KMS-11 (cell line): ENCODE measurements around the gene TNFAIP8L1.

Experiments
- H2AFZ ChIP-seq: fragments of 200-600 bp; sonication (generic); 2 replicates; pipeline ENCODE4 v1.6.1; 2016; ENCODE audit warnings: antibody characterized with exemption, mixed run types, low read depth
- H3K27ac ChIP-seq: fragments of 200-600 bp; sonication (generic); 2 replicates; pipeline ENCODE4 v1.6.1; 2016; ENCODE audit warnings: mild to moderate bottlenecking, mixed run types
- H3K27me3 ChIP-seq: fragments of 200-600 bp; sonication (generic); 2 replicates; pipeline ENCODE4 v1.6.1; 2017; ENCODE audit warnings: mild to moderate bottlenecking, low read depth, mixed run types, moderate library complexity; ENCODE audit not compliant: insufficient read depth
- H3K36me3 ChIP-seq: fragments of 200-600 bp; sonication (generic); 2 replicates; pipeline ENCODE4 v1.6.1; 2017; ENCODE audit warnings: mild to moderate bottlenecking, mixed run types; ENCODE audit not compliant: insufficient read depth
- H3K4me1 ChIP-seq: fragments of 200-600 bp; sonication (generic); 2 replicates; pipeline ENCODE4 v1.6.1; 2016; ENCODE audit warnings: mild to moderate bottlenecking, low read depth, mixed run types; ENCODE audit not compliant: poor library complexity, severe bottlenecking
- H3K4me2 ChIP-seq: fragments of 200-600 bp; sonication (generic); 2 replicates; pipeline ENCODE4 v1.7.0; 2016; ENCODE audit warnings: mild to moderate bottlenecking, mixed run types
- H3K4me3 ChIP-seq: fragments of 200-600 bp; sonication (generic); IDR thresholded peaks from 2 replicates; pipeline ENCODE4 v1.6.1; 2017; ENCODE audit warnings: low read depth, low read length, mixed read lengths; ENCODE audit not compliant: insufficient read depth
- H3K79me2 ChIP-seq: fragments of 200-600 bp; sonication (generic); 2 replicates; pipeline ENCODE4 v1.6.1; 2016; ENCODE audit warnings: low read depth, mixed run types; ENCODE audit not compliant: insufficient read depth
- H3K9ac ChIP-seq: fragments of 200-600 bp; sonication (generic); 2 replicates; pipeline ENCODE4 v1.6.1; 2016; ENCODE audit warnings: mild to moderate bottlenecking, mixed run types
- H4K20me1 ChIP-seq: fragments of 200-600 bp; sonication (generic); 2 replicates; pipeline ENCODE4 v1.6.1; 2016; ENCODE audit warnings: mild to moderate bottlenecking, mixed run types; ENCODE audit not compliant: insufficient read depth
- CTCF ChIP-seq: fragments of 200-600 bp; sonication (generic); conservative IDR thresholded peaks from 2 replicates; pipeline ENCODE4 v1.6.1; 2017; ENCODE audit warnings: low read depth, mild to moderate bottlenecking, antibody characterized with exemption, low read length, moderate library complexity, mixed read lengths

Gene TNFAIP8L1

GRCh38 chr19:4597278-4597974 is 41.9 kb upstream of the TNFAIP8L1 start:
- peak overlapping the region; percentile 60; the same call in 1 of the 2 replicates for H3K4me2 ChIP-seq
- H4K20me1 ChIP-seq: no peaks in the 10 kb centered on the region
- no peaks in the 10 kb centered on the region for H3K36me3 ChIP-seq
- peak overlapping the region; percentile 22; the same call in 1 of the 2 replicates for H2AFZ ChIP-seq
- no peaks in the 10 kb centered on the region for H3K79me2 ChIP-seq
- peaks cover 55% of the 10 kb centered on the region for H3K27me3 ChIP-seq
- H3K4me3 ChIP-seq: no peak overlapping the region
- H3K4me1 ChIP-seq: no peaks in the 10 kb centered on the region
- no peak overlapping the region for H3K9ac ChIP-seq
- no peak for TF ChIP-seq CTCF
- no peak overlapping the region for H3K27ac ChIP-seq

- no peak overlapping the region for H3K9ac ChIP-seq
- peak overlapping the region; percentile 79 for H2AFZ ChIP-seq
- no peaks in the 10 kb centered on the region for H3K36me3 ChIP-seq
- H3K4me1 ChIP-seq: no peaks in the 10 kb centered on the region
- H3K27ac ChIP-seq: no peak overlapping the region
- H3K4me3 ChIP-seq: no peak overlapping the region
- no peaks in the 10 kb centered on the region for H3K79me2 ChIP-seq
- H4K20me1 ChIP-seq: no peaks in the 10 kb centered on the region
- TF ChIP-seq CTCF: no peak
- peaks cover 48% of the 10 kb centered on the region for H3K27me3 ChIP-seq
- peak overlapping the region; percentile 80; the same call in 1 of the 2 replicates for H3K4me2 ChIP-seq
These were observed 41.2 kb upstream of the TNFAIP8L1 start for GRCh38 chr19:4597975-4598671.

- no peak for TF ChIP-seq CTCF
- Histone ChIP-seq H3K4me1 (no peaks in the 10 kb centered on the region), H3K36me3 (no peaks in the 10 kb centered on the region), H3K4me2 (peak overlapping the region; percentile 80; the same call in 1 of the 2 replicates), H3K27ac (no peak overlapping the region), H2AFZ (peak overlapping the region; percentile 79; the same call in 1 of the 2 replicates), H3K9ac (no peak overlapping the region), H3K4me3 (no peak overlapping the region), H3K27me3 (peaks cover 44% of the 10 kb centered on the region), H4K20me1 (no peaks in the 10 kb centered on the region), H3K79me2 (no peaks in the 10 kb centered on the region)
These were observed 40.6 kb upstream of the TNFAIP8L1 start for GRCh38 chr19:4598712-4599111.

- no peak overlapping the region for H3K9ac ChIP-seq
- no peaks in the 10 kb centered on the region for H4K20me1 ChIP-seq
- H3K4me3 ChIP-seq: no peak overlapping the region
- H3K4me1 ChIP-seq: no peaks in the 10 kb centered on the region
- H3K36me3 ChIP-seq: no peaks in the 10 kb centered on the region
- no peak overlapping the region for H3K27ac ChIP-seq
- no peak overlapping the region for H2AFZ ChIP-seq
- no peak overlapping the region for H3K4me2 ChIP-seq
- H3K79me2 ChIP-seq: no peaks in the 10 kb centered on the region
- peaks cover 42% of the 10 kb centered on the region for H3K27me3 ChIP-seq
- no peak for TF ChIP-seq CTCF
These were observed 39.2 kb upstream of the TNFAIP8L1 start for GRCh38 chr19:4600082-4600481.
